Measurements from ENCODE around the gene KIT.
A peak's percentile ranks its signal among the peaks of the same experiment; 100 is the strongest.

Gene KIT

DNA sequence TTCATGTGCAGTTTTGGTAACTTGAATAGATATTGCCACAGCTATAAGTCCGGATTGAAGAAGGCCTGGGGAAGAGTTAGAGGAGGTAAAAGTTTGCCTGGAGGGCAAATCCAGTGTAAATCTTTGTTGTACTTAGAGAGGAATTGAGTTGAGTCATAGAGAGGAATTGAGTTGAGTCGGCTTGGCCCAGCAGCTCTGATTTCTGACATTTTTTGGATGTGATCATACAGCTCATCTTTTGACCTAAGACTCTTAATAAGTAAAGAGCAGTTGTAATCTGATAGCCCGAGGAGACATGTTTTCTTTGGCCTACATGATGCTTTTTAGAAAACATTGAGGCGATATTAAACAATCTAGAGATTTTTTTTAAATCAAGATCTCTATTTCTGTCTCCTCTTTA, 3.9 kb downstream of the KIT start:
- no peak for DNase-seq

DNA sequence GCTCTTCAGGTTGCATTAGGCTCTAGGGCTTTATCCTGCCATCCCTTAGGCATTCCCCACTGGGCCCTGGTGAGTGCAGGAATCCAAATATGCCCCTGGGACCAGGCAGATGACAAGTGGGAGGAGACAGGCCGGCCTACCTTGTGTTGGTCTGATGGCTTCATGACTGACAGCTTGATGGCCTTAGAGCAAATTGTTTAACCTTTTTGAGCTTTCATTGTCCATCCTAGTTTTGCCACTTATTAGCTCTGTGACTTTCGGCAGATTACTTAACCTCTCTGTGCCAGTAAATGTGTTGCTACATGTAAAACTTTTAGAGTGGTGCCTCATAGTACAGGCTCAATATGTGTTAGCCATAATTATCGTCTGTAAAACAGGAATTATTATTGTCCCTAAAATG, 4.4 kb downstream of the KIT start:
- DNase-seq: no peak

DNA sequence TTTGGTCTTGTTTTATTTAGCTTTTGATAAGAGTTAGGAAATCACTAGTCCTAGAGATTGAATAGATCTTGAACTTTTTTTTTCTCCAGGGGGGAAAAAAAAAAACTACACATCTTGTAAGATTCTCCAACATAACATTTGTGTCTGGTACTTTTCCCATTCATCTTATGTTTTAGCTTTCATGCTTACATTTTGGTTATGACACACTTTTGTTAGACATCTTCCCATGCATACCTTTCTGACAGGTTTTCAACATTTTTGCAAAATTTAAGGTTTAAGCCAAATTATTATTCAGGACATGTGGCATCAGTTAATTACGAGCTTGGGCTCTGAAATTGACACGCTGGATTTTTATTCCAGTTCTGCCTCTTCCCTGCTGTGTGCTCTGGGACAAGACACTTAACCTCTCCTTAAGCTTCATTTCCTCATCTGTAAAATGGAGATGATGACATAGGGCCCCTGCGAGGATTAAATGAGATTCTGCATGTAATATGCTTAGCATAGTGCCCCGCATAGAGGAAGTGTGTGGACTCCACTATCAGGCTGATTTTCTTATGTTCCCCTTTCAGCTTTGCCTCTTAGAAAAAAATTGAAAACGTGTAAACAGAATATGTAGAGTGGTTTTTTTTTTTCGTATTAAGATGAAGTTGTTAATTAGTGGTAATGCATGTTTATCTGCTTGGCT, 5.3 kb downstream of the KIT start:
- no peak for DNase-seq

DNA sequence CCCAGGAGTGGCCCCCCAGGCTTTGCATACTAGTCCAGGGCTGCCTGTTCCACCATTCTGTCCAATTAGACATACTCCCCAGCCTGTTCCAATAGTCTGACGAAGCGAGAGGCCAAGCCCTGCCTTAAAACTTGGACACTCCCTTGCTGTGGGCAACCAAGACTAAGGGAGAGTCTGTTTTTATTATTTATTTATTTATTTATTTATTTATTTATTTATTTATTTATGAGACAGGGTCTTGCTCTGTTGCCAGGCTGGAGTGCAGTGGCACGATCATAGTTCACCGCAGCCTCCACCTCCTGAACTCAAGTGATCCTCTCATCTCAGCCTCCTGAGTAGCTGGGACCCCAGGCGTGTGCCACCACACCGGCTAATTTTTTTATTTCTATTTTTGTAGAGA, 6.6 kb downstream of the KIT start:
- no peak for DNase-seq

DNA sequence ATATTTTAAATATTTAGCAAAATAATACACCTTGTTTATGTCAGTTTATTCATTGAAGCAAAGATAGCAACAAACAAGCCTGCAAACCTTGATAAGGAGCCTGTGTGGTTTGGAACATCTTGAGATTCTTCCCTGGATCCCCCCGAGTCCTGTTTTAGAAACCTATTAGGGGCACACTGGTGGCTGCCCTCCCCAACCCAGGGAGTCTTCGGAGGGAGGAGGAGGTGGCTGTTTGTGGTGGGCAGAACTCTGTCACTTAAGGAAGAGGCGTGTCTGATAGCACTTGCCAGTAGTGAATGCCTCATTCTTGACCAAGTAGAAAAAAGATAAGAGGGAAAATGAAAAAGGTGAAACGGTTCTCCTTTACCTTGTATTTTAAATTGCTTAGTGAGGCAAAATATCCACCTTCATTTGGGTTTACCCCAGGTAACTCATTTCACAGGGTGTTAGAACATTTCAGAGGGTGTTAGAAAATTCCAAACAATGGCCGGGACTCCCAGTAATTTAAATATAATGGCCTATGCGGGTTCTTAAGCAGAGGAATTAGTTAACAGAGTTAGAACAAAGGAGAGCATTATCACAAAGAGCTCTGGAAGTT, 10.4 kb downstream of the KIT start:
- DNase-seq: no peak

DNA sequence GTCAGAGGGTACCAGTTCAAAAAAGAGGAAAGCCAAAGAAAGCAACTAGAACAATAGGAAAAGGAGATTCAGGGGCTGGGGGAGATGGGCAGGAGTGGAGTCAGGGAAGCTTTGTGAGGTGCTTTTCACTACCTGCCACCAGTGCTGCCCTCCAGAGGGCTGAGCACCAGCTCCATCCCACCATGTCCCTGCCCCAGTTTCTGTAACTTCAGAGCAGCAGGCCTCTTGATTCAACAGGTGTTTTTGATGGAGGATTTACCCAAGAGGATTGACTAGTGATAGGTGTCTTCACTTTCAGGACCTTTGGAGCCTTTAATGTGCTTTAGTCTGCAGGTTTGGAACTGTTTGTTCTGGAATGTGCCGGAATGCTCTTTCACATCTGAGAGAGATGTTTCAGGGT, 12.1 kb downstream of the KIT start:
- DNase-seq: no peak

DNA sequence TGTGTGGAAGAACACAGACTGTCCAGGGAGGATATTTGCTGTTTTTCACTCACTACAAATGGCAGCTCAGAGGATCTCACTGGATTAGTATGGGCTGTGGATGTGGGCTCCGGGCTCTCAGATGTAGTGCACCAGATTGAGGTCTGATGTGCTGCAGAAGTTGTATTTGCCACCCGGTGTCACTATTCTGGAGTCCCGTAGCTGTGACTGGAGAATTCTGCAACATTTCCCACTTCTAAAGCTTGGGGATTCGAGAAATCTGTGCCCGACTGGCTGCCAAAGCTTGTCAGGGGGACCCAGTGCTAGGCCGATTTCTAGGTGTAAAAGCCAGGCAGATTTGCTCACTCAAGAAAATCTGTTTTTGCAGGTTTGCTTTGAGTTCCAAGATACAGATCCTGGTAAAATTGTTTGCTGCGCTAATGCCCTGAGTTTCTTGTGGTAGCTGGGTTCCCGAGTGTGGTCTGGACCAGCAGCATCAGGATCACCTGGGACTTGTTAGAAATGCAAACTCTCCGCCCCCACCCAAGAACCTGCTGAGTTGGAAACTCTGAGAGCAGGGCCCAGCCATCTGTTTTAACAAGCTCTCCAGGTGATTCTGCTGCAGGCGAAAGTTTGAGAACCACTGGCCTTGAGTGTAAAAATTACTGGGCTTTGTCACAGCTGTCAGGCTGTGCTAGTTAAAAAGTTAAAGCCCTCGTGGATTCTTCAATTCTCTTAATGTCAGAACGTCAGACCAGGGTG, 18.1 kb downstream of the KIT start:
- no peak for DNase-seq

DNA sequence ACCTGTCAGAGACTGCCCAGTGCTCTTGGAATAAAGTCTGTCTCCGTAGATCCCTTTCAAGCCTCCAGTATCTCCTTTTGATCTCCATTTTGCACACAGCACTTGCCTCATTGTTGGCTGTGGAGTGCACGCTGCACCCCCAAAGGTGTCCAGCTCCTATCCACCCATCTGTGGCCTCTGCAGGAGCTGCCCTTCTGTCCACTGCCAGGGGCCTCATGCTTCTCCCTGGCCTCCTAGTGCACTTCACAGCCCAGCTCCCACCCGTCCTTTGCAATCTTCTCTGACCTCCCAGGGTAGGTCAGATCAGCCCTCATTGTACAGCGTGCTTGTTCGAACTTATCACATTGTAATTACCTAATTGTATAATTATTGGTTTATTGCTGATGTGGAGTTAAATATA, 18.9 kb downstream of the KIT start:
- DNase-seq: no peak

DNA sequence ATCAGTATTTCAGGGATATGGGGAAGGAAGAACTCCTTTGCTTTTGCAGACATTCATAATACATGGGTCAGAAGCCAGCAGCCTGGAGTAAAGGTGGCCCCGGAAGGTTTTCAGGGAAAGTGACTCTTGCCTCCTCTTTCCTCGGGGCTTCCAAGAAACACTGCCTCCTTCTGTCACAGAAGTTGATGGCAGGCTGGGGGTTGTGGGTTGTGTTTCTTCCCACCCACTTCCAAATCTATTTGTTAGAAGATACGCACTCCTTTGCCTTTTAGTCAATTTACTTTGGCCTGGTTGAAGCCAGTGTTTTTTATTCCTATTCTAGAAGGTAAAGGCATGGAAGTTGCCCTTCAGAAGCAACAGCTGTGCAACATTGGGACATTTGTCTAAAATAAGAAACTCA, 19.7 kb downstream of the KIT start:
- no peak for DNase-seq

DNA sequence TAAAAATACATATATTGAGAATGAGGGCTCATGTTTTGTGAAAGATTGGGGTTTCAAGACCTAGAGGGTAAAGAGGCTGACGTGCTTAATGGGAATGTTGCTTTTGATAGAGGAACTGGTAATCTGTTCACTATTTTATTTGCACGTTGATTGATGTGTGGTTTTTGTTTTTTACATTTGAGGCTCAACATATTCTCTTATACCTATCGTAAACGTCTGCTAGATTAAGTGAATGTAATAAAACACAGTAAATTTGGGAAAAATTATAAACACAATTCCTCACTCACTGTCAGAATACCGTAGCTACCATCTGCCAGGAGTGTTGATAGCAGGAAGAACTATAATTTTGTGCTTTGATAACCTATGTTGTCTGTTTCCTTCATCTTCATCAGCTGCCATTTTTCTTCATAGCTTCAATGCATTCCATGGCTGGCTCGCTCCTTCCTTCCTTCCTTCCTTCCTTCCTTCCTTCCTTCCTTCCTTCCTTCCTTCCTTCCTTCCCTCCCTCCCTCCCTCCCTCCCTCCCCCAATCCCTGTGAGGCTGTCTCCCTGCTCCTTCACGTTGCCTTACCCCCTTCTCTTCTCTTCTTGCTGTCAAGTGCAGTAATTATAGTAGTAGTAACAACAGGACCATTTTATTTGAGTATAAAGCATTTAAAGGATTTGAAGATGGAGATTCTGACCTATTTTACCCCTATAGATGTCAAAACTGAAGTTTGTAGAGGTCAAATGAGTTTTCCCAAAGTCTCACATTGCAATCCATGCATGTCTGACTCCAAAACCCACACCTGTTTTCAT, 20.3 kb downstream of the KIT start:
- no peak for DNase-seq

DNA sequence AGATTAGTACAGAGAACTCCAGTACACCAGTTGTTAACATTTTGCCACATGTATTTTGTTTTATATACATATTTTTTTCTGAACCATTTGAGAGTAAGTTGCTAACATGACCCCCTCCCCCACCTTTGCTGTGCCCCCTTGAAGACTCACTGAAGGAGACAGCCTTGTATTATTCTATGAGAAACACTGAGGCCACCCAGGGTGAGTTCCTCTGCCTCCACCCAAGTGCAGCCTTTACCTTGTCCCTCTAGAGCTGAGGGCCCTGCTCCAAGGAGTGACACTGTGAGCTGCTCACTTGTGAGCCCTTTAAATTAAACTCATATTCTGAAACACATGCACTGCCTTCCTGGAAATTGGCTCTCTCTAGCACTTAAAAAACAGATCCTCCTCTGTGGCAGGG, 21.1 kb downstream of the KIT start:
- DNase-seq: no peak

DNA sequence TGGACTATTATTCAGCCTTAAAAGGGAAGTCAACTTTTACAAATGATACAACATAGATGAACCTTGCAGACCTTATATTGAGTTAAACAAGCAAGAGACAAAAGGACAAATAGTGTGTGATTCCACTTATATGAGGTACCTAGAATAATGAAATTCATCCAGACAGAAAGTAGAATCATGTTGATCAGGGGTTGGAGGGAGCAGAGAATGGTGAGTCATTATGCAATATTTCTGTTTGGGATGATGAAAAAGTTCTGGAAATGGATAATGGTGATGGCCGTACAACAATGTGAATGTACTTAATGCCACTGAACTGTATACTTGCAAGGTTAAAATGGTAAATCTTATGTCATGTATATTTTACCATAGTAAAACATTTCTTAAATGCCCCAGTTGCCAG, 22.1 kb downstream of the KIT start:
- no peak for DNase-seq

DNA sequence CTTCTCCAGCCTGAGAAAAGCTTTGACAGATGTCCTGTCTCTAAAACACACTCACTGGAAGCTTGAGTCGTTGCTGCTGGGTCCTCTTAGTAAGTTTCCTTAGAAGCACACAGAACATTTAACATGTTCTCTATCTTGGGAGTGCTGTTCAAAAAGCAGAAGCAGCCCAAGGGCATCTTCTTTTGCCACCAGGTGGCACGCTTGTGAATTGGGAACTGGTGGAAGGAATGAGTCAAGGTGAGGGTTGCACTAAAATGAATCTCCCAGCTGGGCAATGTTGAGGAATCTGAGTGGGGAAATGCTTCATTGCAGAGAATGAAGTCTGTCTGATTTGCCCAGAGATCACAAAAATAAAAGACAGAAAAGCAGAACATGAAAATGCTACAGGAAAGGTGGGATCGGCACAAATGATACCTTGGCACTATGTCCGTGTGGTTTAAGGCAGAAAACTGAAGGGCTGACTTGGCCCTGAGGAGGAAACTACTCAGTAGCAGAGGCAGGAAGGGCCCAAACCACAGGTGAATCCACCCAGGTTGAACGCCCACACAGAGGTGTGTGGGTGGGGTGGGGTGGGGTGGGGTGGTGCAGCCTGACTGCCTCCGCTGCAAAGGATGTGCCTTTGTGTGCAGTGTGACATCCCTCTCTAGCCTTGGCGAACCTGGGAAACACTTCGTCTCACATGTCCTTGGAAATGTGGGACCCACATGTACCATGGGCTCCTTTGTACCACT, 26.0 kb downstream of the KIT start:
- DNase-seq: peak; percentile 52

DNA sequence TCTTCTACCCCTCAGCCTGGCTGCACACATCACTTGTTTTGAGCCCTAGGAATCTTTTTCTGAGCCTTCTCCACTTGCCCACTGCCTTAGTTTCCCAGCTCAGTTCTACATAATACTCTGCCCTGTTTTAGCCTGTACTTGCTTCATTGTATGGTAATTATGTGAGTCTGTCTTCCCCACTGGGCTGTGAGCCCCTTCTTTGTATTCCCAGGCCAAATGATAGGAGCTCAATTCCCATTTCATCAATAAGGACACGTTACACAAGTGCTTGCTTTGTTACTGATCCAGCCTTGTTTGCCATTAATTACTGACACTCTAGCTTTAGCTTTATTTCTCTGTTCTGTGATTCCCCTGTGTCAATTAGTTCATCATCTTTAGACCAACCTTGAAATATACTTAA, 28.1 kb downstream of the KIT start:
- DNase-seq: no peak

DNA sequence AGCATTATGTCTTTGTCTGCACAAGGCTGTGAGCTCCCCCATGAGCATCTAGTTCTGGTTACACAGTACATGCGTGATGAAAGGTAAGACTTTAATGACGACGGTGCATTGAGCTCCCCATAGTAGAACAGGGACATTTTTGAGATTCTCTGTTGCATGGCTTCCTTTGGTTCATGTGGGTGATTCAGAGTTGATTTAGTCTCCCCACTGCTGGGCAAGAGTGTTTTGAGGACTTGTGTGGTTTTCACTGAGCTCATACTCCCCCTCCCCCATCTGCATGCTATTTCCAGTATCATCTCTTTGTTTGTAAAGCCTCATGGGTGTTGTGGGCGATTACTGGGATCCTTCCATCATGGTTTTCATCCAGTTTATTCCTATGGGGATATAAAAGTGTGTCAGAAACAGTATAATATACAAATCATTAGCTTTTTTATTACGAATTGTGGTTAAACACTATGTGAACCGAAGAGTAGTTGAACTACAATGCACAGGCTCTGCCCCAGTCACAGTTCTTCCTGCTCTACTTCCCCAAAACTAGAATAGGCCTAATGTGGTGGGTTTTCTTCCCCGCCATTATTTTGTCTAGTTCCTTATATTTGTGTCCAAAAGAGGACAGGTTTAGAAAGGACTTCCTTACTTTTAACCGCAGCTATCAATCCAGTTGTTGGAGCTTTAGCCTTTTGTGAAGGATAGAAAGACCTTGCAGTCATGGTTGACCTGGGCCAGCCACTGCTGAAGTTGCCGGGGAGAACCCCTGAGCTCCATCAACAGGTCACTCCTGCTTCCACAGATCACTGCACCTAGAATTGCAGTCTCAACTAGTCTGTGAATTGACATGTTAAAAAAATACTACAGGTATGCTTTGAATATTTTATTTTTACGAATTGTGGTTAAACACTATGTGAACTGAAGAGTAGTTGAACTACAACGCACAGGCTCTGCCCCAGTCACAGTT, 30.4 kb downstream of the KIT start:
- no peak for DNase-seq

DNA sequence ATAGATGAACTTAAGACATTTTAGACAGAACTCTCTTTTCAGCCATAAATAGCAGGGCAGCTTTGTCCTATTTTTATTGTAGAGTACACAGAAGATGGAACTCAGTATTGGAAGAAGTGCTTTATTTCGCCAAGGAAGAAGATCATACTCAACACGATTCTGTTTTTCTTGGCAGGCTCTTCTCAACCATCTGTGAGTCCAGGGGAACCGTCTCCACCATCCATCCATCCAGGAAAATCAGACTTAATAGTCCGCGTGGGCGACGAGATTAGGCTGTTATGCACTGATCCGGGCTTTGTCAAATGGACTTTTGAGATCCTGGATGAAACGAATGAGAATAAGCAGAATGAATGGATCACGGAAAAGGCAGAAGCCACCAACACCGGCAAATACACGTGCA, 37.6 kb downstream of the KIT start:
- DNase-seq: no peak

DNA sequence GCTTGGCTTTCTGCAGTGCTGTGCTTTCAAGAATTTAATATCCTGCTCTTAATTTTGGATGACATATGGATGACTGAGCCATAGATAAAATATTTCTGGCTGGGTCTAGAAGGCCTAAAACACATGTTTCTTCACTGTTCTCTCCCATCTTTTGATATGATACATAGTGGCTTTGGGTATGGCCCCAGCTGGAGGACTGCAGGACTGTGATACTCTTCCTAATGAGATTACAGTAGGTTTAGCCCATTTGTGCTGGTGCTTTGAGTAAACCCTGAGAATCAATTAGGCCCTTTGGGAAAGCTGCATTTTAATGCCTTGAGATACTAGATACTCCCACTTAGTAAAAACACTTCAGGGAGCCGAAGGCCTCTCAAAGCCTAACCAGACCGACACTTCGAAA, 38.0 kb downstream of the KIT start:
- no peak for DNase-seq

DNA sequence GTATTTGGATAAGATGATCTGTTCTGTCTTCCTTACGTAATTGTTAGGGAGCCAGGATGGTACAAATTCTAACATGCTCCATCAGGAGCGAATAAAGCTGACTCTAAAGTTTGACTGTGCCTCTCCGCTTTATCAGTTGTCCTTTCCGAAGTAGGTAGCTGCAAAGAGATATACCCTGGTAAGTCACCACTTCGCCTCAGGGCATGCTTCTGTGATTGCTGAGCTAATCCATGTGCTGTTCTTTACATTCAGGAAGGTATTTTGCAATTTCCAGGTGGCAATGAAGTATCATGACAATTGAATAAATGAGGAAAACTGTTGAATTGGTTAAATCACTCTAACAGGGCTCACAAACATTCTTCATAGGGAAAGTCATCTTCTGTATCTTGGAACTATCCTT, 38.9 kb downstream of the KIT start:
- no peak for DNase-seq

DNA sequence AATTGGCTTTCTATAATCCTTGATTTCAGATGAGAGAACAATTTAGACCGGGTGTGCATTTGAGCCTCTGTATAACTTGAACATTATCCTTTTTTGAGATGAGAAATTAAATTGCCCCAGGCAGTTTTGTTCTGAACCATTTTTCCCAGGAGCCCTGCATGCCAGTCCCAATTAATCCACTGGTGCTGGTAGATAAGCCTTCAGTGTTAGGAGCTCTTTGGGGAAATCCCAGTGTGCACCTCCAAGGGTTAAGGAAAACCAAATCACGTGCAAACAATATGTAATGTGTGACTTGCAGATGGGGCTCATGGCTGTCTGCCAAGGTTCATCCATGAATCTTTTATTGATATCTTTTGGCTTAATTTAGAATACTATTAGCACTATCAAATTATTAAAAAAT, 43.2 kb downstream of the KIT start:
- no peak for DNase-seq

DNA sequence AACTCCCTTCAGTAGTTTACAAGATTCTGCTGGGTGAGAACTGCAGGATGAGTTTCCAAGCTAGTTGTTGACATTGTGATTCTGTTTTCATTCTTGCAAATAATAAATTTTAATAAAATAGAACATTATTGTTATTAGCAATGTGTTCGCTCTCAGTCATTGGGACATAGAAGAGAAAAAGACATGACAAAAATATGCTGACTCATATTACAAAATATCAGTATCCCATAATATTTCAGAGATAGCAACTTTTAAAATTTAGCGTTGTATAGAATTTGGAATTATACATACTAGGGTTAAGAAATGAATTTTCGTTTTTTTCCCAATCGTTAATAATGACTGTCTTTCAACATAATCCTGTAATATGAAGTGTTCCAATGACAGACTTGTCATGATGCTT, 45.4 kb downstream of the KIT start:
- no peak for DNase-seq

DNA sequence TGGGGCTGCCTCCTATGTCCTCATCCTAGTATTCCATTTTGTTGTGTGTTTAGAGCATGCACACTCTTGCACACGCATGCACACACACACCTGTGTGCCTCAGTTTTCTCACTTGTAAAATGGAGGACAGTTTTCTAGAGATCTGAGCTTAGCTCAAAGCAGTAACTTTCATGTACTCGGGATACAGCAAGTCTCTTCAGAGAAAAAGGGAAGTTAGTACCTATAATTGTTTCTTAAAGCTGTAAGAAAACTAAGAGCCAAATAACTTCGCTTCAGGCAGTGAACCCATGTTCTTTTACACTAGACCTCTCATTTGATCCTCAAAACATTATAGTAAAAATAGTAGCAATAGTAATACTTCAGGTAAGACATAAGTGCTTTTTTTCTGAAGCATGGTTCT, 49.6 kb downstream of the KIT start:
- no peak for DNase-seq
